K562 (cell line): ENCODE results near the gene UGT1A6. TPM values are rescaled to one million over a fixed set of nuclear protein-coding genes. Genes with fewer than 3 reads are reported as not detected.

Source experiments
- MYNN ChIP-seq, 2 experiments: sonication (generic); formaldehyde crosslinking in 1 of 2; IDR thresholded peaks; 2 replicates each; pipeline versions ENCODE4 v1.5.0 to v1.6.1; 2016 to 2020; ENCODE audit warnings: antibody characterized with exemption in 1 of 2, missing genetic modification reagents in 1 of 2
- NFYB ChIP-seq: IDR thresholded peaks from 2 replicates; pipeline ENCODE4 v1.6.1; 2011; ENCODE audit warnings: mild to moderate bottlenecking, moderate library complexity; ENCODE audit not compliant: insufficient read length; ENCODE audit errors: extremely low read depth
- RAD21 ChIP-seq, 2 experiments: fragments of 250-450 bp in 1 of 2; fragments of 450-650 bp in 1 of 2; sonication (Bioruptor Pico) in 1 of 2; formaldehyde crosslinking in 1 of 2; IDR thresholded peaks in 1 of 2; conservative IDR thresholded peaks in 1 of 2; 2 replicates each; pipeline versions ENCODE4 v1.4.0 to v1.8.0; 2020 to 2022; ENCODE audit warnings: mild to moderate bottlenecking in 2 of 2, moderate library complexity in 1 of 2
- polyA plus RNA-seq, 8 experiments: library from polyadenylated mRNA; depleted of rRNA in 4 of 8; stranded (reverse) in 5 of 8; unstranded in 3 of 8; fragments of >200 nt; fragmentation: Nextera tagmentation in 2 of 8; fragmentation: Illumina TruSeq in 1 of 8; extraction: Ambion mirVana in 2 of 8; extraction: Trizol in 1 of 8; gene quantifications; 2 replicates each; pipeline versions ENCODE4 v1.2.1 to v1.2.3, GENCODE V29; 2011 to 2014; ENCODE audit warnings: inconsistent platforms in 1 of 8, missing spikeins in 1 of 8
- total RNA-seq, 7 experiments: library from RNA; depleted of rRNA in 6 of 7; stranded (reverse); fragments of >200 nt in 6 of 7; fragmentation: Illumina TruSeq in 2 of 7; extraction: Trizol in 2 of 7; gene quantifications; 2 replicates each; pipeline versions ENCODE4 v1.2.1 to v1.2.3, GENCODE V29; 2011 to 2021; ENCODE audit warnings: low replicate concordance in 1 of 7
- TF ChIP-seq, protein P1 (sequence below), 2 experiments: fragments of 450-650 bp; formaldehyde crosslinking in 1 of 2; IDR thresholded peaks; 2 replicates each; pipeline versions ENCODE4 v1.4.0 to v1.6.1; 2014 to 2020; ENCODE audit warnings: mild to moderate bottlenecking in 2 of 2, borderline replicate concordance in 1 of 2, low read depth in 1 of 2
- TF ChIP-seq, protein P2 (sequence below): sonication (generic); formaldehyde crosslinking; IDR thresholded peaks from 2 replicates; pipeline ENCODE4 v1.4.0; 2020; ENCODE audit warnings: mild to moderate bottlenecking, missing genetic modification reagents
- TF ChIP-seq, protein P3 (sequence below): sonication (generic); formaldehyde crosslinking; IDR thresholded peaks from 2 replicates; pipeline ENCODE4 v1.8.1; 2023; ENCODE audit warnings: missing genetic modification reagents, mild to moderate bottlenecking, borderline replicate concordance

Gene UGT1A6
- total and polyA plus RNA-seq, 9 of the 15 experiments (the other 6 are each of a cell fraction or from before 2014, with no cell fraction given) = not detected

DNA sequence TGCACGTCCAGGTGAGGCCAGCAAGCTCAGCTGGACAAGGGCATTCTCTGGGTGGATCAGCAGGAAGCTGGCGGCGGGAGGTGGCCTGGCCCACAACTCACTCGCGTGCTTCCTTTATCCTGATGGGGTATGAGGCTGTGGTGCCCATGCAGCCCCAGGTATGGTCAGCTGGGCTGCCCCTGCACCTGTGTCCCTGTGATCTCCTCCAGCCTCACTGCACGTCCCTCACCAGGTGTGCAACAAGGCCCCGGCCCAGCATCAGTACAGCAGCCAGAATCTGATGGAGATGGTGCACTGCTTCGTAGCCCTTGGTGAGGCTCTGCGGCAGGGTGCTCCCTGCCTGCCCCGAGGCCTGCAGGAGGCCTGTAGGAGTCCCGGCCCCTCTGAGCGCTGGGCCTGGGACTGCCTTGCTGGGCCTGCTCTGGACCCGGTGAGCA is 103.1 kb downstream of the UGT1A6 start (continued):
- TF ChIP-seq, protein P1, sequence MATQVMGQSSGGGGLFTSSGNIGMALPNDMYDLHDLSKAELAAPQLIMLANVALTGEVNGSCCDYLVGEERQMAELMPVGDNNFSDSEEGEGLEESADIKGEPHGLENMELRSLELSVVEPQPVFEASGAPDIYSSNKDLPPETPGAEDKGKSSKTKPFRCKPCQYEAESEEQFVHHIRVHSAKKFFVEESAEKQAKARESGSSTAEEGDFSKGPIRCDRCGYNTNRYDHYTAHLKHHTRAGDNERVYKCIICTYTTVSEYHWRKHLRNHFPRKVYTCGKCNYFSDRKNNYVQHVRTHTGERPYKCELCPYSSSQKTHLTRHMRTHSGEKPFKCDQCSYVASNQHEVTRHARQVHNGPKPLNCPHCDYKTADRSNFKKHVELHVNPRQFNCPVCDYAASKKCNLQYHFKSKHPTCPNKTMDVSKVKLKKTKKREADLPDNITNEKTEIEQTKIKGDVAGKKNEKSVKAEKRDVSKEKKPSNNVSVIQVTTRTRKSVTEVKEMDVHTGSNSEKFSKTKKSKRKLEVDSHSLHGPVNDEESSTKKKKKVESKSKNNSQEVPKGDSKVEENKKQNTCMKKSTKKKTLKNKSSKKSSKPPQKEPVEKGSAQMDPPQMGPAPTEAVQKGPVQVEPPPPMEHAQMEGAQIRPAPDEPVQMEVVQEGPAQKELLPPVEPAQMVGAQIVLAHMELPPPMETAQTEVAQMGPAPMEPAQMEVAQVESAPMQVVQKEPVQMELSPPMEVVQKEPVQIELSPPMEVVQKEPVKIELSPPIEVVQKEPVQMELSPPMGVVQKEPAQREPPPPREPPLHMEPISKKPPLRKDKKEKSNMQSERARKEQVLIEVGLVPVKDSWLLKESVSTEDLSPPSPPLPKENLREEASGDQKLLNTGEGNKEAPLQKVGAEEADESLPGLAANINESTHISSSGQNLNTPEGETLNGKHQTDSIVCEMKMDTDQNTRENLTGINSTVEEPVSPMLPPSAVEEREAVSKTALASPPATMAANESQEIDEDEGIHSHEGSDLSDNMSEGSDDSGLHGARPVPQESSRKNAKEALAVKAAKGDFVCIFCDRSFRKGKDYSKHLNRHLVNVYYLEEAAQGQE (IDR thresholded peaks at IDR 0.05; ENCODE audit: borderline replicate concordance) = no peak
- TF ChIP-seq, protein P1 (CRISPR knock-in tag; IDR thresholded peaks at IDR 0.05; ENCODE audit: low read depth) = no peak
- TF ChIP-seq NFYB (no peak), MYNN (IDR thresholded peaks at IDR 0.05) (no peak), MYNN (CRISPR knock-in tag; IDR thresholded peaks at IDR 0.05) (no peak), RAD21 (CRISPR knock-in tag; conservative IDR thresholded peaks at IDR 0.05 in 1 of 2, IDR thresholded peaks at IDR 0.05 in 1 of 2) (no peak)
- TF ChIP-seq, protein P2, sequence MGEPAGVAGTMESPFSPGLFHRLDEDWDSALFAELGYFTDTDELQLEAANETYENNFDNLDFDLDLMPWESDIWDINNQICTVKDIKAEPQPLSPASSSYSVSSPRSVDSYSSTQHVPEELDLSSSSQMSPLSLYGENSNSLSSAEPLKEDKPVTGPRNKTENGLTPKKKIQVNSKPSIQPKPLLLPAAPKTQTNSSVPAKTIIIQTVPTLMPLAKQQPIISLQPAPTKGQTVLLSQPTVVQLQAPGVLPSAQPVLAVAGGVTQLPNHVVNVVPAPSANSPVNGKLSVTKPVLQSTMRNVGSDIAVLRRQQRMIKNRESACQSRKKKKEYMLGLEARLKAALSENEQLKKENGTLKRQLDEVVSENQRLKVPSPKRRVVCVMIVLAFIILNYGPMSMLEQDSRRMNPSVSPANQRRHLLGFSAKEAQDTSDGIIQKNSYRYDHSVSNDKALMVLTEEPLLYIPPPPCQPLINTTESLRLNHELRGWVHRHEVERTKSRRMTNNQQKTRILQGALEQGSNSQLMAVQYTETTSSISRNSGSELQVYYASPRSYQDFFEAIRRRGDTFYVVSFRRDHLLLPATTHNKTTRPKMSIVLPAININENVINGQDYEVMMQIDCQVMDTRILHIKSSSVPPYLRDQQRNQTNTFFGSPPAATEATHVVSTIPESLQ (CRISPR knock-in tag) = no peak
- TF ChIP-seq, protein P3, sequence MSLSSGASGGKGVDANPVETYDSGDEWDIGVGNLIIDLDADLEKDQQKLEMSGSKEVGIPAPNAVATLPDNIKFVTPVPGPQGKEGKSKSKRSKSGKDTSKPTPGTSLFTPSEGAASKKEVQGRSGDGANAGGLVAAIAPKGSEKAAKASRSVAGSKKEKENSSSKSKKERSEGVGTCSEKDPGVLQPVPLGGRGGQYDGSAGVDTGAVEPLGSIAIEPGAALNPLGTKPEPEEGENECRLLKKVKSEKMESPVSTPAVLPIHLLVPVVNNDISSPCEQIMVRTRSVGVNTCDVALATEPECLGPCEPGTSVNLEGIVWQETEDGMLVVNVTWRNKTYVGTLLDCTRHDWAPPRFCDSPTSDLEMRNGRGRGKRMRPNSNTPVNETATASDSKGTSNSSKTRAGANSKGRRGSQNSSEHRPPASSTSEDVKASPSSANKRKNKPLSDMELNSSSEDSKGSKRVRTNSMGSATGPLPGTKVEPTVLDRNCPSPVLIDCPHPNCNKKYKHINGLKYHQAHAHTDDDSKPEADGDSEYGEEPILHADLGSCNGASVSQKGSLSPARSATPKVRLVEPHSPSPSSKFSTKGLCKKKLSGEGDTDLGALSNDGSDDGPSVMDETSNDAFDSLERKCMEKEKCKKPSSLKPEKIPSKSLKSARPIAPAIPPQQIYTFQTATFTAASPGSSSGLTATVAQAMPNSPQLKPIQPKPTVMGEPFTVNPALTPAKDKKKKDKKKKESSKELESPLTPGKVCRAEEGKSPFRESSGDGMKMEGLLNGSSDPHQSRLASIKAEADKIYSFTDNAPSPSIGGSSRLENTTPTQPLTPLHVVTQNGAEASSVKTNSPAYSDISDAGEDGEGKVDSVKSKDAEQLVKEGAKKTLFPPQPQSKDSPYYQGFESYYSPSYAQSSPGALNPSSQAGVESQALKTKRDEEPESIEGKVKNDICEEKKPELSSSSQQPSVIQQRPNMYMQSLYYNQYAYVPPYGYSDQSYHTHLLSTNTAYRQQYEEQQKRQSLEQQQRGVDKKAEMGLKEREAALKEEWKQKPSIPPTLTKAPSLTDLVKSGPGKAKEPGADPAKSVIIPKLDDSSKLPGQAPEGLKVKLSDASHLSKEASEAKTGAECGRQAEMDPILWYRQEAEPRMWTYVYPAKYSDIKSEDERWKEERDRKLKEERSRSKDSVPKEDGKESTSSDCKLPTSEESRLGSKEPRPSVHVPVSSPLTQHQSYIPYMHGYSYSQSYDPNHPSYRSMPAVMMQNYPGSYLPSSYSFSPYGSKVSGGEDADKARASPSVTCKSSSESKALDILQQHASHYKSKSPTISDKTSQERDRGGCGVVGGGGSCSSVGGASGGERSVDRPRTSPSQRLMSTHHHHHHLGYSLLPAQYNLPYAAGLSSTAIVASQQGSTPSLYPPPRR (CRISPR knock-in tag) = no peak
- TF ChIP-seq, all 486 proteins: peak for 0
